GM19397 (cell line): Measurements from ENCODE around the gene COL9A3.
"Not testable (repeated sequence)": the region's sequence is repeated elsewhere in the genome, so short reads cannot be mapped to it uniquely, and the experiment has no call there.

ENCODE experiments used
- ATAC-seq: cut with Tn5 transposase; IDR thresholded peaks from one replicate; pipeline ENCODE4 v1.9.1; 2021; ENCODE audit warnings: mild to moderate bottlenecking, moderate library complexity; ENCODE audit not compliant: unreplicated experiment

The COL9A3 gene

DNA sequence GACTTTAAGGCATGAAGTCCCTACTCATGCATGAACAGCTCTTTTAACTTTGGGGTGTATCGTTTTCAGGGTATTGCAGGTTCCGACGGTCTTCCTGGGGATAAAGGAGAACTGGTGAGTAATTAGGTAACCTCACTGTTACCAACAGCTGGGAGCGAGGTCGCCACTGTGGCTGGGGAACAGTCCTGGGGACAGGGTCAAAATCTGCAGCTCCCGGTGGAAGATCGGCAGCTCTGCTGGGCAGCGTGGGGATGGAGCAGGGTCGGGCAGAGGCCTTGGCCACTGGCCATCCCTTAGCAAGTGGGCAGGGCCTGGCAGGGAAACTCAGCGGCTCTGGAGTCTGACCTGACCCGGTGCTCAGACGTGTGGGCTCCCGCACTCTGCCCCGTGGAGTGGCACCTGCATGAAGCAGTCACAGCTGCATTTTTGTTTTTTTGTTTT lies 16.1 kb downstream of the COL9A3 start:
- no peak for ATAC-seq

- no peak for ATAC-seq
Measured at GRCh38 chr20:62834967-62835730, 18.3 kb downstream of the COL9A3 start.

DNA sequence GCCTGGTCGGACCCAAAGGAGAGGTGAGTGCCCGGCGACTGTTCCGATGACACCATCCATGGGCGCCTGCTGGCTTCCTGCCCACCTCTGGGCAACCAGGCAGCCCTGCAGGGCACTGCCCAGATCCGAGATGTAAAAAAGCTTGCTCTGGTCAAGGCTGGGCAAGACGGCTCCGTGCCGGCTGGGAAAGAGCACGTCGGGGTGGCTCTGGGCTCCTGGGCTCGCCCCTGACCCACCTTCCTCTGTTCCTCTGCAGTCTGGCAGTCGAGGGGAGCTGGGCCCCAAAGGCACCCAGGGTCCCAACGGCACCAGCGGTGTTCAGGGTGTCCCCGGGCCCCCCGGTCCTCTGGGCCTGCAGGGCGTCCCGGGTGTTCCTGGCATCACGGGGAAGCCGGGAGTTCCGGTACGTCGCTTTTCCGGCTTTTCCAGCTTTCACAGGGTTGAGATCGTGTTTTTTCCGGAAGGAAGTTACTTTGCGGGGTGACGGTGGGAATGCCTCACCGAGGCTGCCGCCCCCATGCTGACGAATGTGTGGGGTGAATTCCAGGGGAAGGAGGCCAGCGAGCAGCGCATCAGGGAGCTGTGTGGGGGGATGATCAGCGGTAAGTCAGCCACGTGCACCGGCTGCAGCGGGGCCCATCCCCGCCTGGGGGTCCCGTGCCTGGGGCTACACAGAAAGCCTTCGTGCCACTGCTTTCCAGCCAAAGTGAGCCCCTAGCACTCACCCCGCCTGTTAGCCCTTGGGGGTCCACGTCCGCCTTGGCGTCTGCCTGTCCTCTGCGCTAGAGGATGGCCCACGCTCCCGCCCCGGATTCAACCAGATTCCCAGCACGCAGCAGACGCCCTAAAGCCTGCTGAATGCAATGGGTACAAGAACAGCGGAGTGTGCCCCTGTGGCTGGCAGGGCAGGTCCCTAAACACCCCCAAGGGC lies 19.3 kb downstream of the COL9A3 start:
- no peak for ATAC-seq

DNA sequence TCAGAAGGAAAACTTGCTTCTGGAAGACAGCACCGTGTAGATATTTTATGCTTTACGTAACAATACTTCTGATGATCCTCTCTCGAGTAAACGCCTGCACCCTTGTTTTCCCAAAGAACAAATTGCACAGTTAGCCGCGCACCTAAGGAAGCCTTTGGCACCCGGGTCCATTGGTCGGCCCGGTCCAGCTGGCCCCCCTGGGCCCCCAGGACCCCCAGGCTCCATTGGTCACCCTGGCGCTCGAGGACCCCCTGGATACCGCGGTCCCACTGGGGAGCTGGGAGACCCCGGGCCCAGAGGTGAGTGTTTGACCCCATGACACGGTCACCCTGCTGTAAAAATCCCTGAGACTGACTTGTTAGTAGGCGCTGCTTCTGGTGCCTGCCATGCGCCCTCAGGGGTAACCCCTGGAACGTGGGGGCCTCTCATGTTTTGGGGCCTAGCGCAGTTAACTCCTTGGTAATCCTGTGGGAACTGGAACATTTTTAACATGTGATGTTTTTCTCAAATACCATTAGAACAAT lies 20.2 kb downstream of the COL9A3 start:
- ATAC-seq = no peak

GRCh38 chr20:62837790-62838127 lies 20.9 kb downstream of the COL9A3 start:
- ATAC-seq = no peak

- no peak for ATAC-seq
Measured at GRCh38 chr20:62838128-62838891, 21.5 kb downstream of the COL9A3 start.

DNA sequence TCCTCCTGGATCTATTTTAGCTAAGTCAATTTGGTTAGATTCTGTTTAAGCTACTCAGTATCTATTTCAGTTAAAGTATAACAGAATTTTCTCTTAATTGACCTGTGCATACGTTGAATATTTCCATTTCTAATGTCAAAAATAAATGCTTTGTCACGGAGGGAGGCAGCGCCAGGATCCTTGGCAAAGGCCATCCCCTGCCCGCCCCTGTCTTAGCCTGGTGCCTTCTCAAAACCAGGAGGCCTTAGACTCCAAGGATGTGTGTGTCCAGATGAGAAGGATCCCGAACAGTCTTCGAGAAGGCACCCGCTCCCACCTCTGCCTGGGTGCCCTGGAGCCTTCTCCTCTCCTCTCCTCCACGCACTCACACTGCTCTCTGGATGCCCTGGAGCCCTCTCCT lies 22.4 kb downstream of the COL9A3 start:
- ATAC-seq = no peak

GRCh38 chr20:62839816-62840215 lies 23.0 kb downstream of the COL9A3 start:
- ATAC-seq = no peak

DNA sequence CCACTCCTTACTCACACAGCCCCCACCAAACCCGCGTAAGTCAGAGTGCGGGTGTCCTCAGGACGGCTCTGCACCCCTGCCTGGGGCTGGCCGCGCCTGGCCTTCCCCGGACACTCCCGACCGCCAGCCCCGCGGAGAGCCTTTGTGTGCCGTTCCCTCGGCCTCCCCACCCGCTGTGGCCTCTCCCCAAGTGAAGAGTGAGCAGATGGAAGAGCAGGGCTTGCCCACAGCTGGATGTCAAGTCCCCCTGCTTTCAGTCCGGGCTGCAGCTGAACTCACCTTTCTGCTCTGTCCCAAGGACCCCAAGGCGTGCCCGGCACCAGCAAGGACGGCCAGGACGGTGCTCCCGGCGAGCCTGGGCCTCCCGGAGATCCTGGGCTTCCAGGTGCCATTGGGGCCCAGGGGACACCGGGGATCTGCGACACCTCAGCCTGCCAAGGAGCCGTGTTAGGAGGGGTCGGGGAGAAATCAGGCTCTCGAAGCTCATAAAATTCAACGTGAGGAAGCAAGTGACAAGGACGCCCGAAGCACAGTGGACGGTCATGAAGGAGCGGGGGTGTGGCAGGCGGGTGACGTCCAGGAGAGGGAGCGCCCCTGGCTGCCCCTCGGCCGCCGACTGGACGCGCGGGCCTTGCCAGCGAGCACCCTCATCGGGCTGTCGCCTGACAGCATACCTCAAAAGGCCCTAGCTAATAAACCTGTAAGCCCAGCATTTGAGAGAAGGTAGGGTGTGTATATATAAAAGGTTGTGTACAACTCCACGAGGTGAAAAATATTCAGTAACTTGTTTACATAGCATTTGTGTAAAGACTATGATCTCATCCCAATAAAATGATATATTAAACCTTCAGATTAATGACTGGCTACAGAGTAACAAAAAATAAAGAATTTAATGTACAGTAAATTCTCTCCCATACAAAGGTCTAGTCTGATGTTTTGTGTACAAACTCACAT lies 23.7 kb downstream of the COL9A3 start:
- ATAC-seq = no peak

DNA sequence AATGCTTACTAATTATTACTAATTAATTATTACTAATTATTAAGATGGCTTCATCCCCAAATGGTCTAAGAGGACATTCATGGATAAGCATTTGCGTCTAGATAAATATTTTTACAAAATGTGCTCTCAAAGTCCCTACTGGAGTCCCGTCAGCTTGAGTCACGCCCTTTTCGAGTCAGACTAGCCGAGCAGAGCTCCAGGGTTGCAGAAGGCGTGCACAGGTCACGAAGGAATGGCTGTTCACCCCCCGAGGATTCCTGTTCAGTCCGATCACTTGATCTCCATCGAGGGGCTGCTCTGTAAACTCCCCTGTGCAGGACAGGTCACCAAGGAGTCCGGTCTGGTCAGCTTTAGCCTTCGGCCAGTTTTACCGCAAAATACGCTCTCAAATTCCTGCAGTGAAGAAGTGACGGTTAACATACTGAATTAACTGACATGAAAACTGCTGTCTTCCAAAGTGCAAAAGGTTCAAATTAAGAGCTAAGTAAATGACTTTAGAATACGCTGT lies 24.9 kb downstream of the COL9A3 start:
- no peak for ATAC-seq

DNA sequence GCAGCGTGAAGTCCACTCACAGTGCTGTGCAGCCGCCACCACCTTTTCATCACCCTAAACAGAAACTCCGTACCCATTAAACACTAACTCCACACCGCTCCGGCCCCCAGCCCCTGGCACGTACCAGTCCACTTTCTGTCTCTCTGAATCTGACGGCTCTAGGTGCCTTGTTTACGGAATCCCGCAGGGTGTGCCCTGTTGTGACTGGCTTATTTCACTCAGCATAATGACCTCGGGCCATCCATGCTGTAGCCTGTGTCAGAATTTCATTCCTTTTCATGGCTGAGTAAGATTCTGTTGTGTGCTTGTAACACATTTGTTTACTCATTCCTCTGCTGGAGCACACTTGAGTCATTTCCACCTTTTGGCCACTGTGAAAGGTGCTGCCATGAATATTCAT lies 26.8 kb downstream of the COL9A3 start:
- ATAC-seq = no peak

DNA sequence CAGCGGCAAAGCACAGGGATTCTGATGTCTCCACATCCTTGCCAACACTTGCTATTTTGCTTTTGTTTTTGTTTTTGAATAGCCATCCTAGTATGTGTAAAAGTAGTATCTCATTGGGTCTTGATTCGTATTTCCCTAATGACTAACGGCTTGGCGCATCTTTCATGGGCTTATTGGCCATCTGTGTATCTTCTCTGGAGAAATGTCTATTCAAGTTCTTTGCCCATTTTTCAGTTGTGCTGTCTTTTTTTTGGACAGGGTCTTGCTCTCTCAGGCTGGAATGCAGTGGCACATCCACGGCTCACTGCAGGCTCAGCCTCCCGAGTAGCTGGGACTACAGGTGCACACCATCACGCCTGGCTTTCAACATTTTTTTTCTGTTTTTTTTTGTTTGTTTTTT lies 27.3 kb downstream of the COL9A3 start:
- no peak for ATAC-seq

DNA sequence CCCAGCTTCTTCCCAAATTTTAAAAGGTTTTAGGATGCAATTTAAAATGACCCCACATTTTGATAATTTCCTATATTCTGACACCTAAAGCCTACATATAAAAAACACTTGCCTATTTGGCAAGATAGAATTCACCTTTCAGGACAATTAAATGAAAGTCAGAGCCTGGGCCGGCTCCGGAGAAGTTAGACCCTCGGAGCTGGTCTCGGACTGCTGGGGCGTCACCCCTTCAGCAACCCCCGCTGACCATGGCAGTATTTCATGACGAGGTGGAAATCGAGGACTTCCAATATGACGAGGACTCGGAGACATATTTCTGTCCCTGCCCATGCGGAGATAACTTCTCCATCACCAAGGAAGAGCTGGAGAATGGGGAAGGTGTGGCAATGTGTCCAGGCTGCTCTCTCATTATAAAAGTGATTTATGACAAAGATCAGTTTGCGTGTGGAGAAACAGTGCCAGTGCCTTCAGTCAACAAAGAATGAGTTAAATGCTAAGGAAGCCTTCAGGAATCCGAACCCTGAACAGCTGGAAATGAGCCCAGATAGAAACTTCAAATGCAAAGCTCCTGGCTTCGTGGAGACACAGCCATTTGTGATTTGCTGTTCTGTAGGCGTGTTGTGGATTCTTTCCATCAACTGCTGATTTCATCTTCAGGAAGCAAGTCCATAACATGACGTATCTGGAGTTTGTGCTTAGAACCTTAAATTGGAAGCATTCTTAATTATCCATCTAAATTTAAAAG lies 28.7 kb downstream of the COL9A3 start:
- ATAC-seq = no peak

GRCh38 chr20:62846166-62846890 lies 29.5 kb downstream of the COL9A3 start:
- ATAC-seq = no peak

GRCh38 chr20:62848917-62849316 lies 32.1 kb downstream of the COL9A3 start:
- not testable (repeated sequence) for ATAC-seq

GRCh38 chr20:62849431-62849830 lies 32.6 kb downstream of the COL9A3 start:
- ATAC-seq = no peak

DNA sequence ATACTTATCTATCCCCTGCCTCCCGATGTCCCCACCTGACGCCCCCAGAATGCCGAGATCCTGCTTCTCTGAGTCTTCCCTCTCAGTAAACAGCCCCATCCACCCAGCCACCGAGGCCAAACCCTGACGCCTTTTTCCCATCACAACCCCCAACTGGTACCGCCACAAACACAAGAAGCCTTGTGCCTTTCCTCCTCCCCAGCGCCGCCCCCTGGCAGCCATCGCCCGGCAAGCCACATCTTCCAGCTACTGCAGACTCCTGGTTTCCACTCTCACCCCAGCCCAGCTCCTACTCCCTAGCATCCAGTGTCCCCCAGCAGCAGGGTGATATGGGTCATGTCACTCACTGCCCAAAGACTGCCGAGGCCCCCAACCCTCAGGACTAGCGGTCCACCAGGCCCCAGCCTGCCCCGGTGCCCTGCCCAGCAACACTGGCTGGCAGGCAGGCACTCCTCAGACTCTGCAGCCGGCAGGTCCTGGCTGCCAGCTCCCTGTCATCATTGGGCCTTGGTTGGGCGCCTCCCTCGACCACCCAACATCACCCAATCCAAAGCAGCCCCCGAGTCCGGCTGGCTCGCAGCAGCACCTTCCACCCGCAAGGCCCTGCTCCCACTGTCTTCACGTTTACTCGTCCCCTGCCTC lies 33.6 kb downstream of the COL9A3 start:
- ATAC-seq = no peak

DNA sequence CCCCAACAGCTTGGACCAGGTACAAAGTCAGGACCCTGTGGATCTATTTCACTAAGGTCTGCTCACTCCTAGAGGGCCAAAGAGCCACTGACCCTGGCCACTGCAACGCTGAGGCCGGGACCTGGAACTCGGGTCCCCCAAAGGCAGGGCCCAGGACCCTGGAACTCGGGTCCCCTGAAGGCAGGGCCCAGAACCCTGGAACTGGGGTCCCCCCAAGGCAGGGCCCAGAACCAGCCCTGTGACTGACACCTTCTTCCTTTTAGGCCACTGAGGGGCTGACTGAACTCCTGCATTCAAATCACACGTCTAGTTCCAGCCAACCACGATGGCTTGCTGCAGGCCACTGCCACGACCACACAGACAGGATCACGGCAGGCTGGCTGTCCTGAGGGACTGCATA lies 35.3 kb downstream of the COL9A3 start:
- no peak for ATAC-seq
